CD8-positive, alpha-beta memory T cell (primary cell): ENCODE data around the gene CETP. TPM values are rescaled to one million over a fixed set of nuclear protein-coding genes. Genes with fewer than 3 reads are reported as not detected.

ENCODE experiments used
- CTCF ChIA-PET: fragments of 350-600 bp; sonication (Branson Sonifier 250); formaldehyde crosslinking; loops from one replicate; lab custom pipeline; 2021; ENCODE audit warnings: antibody characterized with exemption; lab: Charles Lee
- POLR2A ChIA-PET: fragments of 350-600 bp; sonication (Branson Sonifier 250); formaldehyde crosslinking; loops from one replicate; lab custom pipeline; 2021; ENCODE audit warnings: antibody characterized with exemption; lab: Charles Lee
- DNase-seq, 5 donors: peaks; one replicate each; pipeline versions ENCODE4 v3.0.0 to v3.0.0-alpha.2; 2020 to 2022; ENCODE audit warnings: mixed read lengths in 1 of 5
- H3K27ac ChIP-seq: one replicate; pipeline ENCODE4 v1.7.0; 2013; ENCODE audit warnings: low read depth, mild to moderate bottlenecking, low read length, moderate library complexity
- H3K27me3 ChIP-seq: 2 replicates; pipeline ENCODE4 v1.7.0; 2013; ENCODE audit warnings: low read length, mild to moderate bottlenecking; ENCODE audit not compliant: insufficient read depth, poor library complexity, severe bottlenecking
- H3K36me3 ChIP-seq: 2 replicates; pipeline ENCODE4 v1.7.0; 2013; ENCODE audit warnings: mild to moderate bottlenecking, low read length, moderate library complexity; ENCODE audit not compliant: insufficient read depth
- H3K4me1 ChIP-seq: 2 replicates; pipeline ENCODE4 v1.7.0; 2013; ENCODE audit warnings: mild to moderate bottlenecking, low read length, moderate library complexity; ENCODE audit not compliant: insufficient read depth
- H3K4me3 ChIP-seq: 2 replicates; pipeline ENCODE4 v1.7.0; 2013; ENCODE audit warnings: mild to moderate bottlenecking, low read length
- H3K9me3 ChIP-seq: 2 replicates; pipeline ENCODE4 v1.7.0; 2013; ENCODE audit warnings: mild to moderate bottlenecking, low read length
- H3K27ac Mint-ChIP-seq, 8 donors: one replicate each; pipeline ENCODE4 v1.8.0; 2020 to 2021; ENCODE audit warnings: mixed read lengths in 8 of 8, mild to moderate bottlenecking in 6 of 8, inconsistent platforms in 3 of 8, moderate library complexity in 3 of 8
- H3K27me3 Mint-ChIP-seq, 2 donors: one replicate each; pipeline ENCODE4 v1.8.0; 2020 to 2021; ENCODE audit warnings: mixed read lengths in 2 of 2, mild to moderate bottlenecking in 1 of 2, moderate library complexity in 1 of 2
- H3K36me3 Mint-ChIP-seq, 3 donors: one replicate each; pipeline ENCODE4 v1.8.0; 2020 to 2021; ENCODE audit warnings: mixed read lengths in 3 of 3, inconsistent platforms in 1 of 3, mild to moderate bottlenecking in 1 of 3
- H3K4me1 Mint-ChIP-seq, 3 donors: one replicate each; pipeline ENCODE4 v1.8.0; 2020 to 2021; ENCODE audit warnings: mixed read lengths in 3 of 3, inconsistent platforms in 1 of 3, mild to moderate bottlenecking in 1 of 3
- H3K4me3 Mint-ChIP-seq, 7 donors: one replicate each; pipeline ENCODE4 v1.8.0; 2020 to 2021; ENCODE audit warnings: mixed read lengths in 7 of 7, mild to moderate bottlenecking in 6 of 7, moderate library complexity in 4 of 7, inconsistent platforms in 2 of 7
- H3K9me3 Mint-ChIP-seq, 5 donors: one replicate each; pipeline ENCODE4 v1.8.0; 2020 to 2022; ENCODE audit warnings: mixed read lengths in 5 of 5, mild to moderate bottlenecking in 3 of 5, moderate library complexity in 2 of 5, inconsistent platforms in 1 of 5
- polyA plus RNA-seq: library from polyadenylated mRNA; unstranded; fragments of 300-500 nt; fragmentation: Illumina TruSeq; gene quantifications from one replicate; pipeline ENCODE4 v1.2.3, GENCODE V29; 2021
- total RNA-seq, 2 experiments: library from RNA; stranded (reverse); gene quantifications; one replicate each; pipeline ENCODE4 v1.2.3, GENCODE V29; 2021

The CETP gene
- total and polyA plus RNA-seq, 3 experiments from 2014 or later = not detected

GRCh38 chr16:57031156-57031555 lies 69.4 kb downstream of the CETP start:
- no peaks in the 10 kb centered on the region for H3K9me3 Mint-ChIP-seq
- ChIA-PET CTCF (interaction anchor here (1.1 to 3.4 kb wide), 5 partner anchors 8 to 67 kb away, joined by 3 to 18 read pairs (median 4); no protein-coding TSS in a partner anchor), POLR2A (interaction anchor here (0.6 to 1.6 kb wide), 3 partner anchors 10 to 17 kb away, joined by 3 to 4 read pairs (median 4); no protein-coding TSS in a partner anchor)
- peaks cover 20 to 95% (median 25%) of the 10 kb centered on the region in 3 donors for H3K36me3 Mint-ChIP-seq
- Histone ChIP-seq H3K27ac (no peak overlapping the region), H3K9me3 (no peaks in the 10 kb centered on the region), H3K4me3 (no peak overlapping the region), H3K27me3 (no peaks in the 10 kb centered on the region), H3K36me3 (peaks cover 54% of the 10 kb centered on the region), H3K4me1 (peaks cover 81% of the 10 kb centered on the region)
- H3K27me3 Mint-ChIP-seq = peaks cover 0 to 1% of the 10 kb centered on the region in 2 donors
- H3K4me3 Mint-ChIP-seq = peak overlapping the region in 1 of 7 donors; percentile 70
- peaks cover 80 to 95% (median 94%) of the 10 kb centered on the region in 3 donors for H3K4me1 Mint-ChIP-seq
- peak overlapping the region; percentile 58 to 91 (median 72) for H3K27ac Mint-ChIP-seq
- no peak for DNase-seq

GRCh38 chr16:57032346-57032745 lies 70.6 kb downstream of the CETP start:
- peaks cover 55% of the 10 kb centered on the region for H3K36me3 ChIP-seq
- DNase-seq = no peak
- ChIA-PET CTCF (interaction anchor here (0.9 to 3.4 kb wide), 5 partner anchors 9 to 68 kb away, joined by 3 to 18 read pairs (median 4); no protein-coding TSS in a partner anchor), POLR2A (interaction anchor here (0.6 to 2.4 kb wide), 4 partner anchors 17 to 98 kb away, joined by 3 to 7 read pairs (median 5); partner anchors contain the start of gene NLRC5)
- no peaks in the 10 kb centered on the region for H3K27me3 ChIP-seq
- Mint-ChIP-seq H3K4me1 (peaks cover 80 to 95% (median 94%) of the 10 kb centered on the region in 3 donors), H3K36me3 (peaks cover 20 to 95% (median 25%) of the 10 kb centered on the region in 3 donors), H3K9me3 (no peaks in the 10 kb centered on the region), H3K27ac (peak overlapping the region in 4 of 8 donors; percentile 26 to 90 (median 80)), H3K4me3 (no peak overlapping the region), H3K27me3 (peaks cover 0 to 1% of the 10 kb centered on the region in 2 donors)
- H3K4me1 ChIP-seq = peaks cover 81% of the 10 kb centered on the region
- H3K9me3 ChIP-seq = no peaks in the 10 kb centered on the region
- H3K27ac ChIP-seq = no peak overlapping the region
- no peak overlapping the region for H3K4me3 ChIP-seq

GRCh38 chr16:57032931-57033330 lies 71.2 kb downstream of the CETP start:
- H3K27ac ChIP-seq = no peak overlapping the region
- H3K27me3 ChIP-seq = no peaks in the 10 kb centered on the region
- Mint-ChIP-seq H3K27me3 (peaks cover 0 to 1% of the 10 kb centered on the region in 2 donors), H3K9me3 (no peaks in the 10 kb centered on the region), H3K36me3 (peaks cover 21 to 95% (median 25%) of the 10 kb centered on the region in 3 donors), H3K4me1 (peaks cover 80 to 95% (median 94%) of the 10 kb centered on the region in 3 donors), H3K27ac (peak overlapping the region in 7 of 8 donors; percentile 74 to 95 (median 86)), H3K4me3 (no peak overlapping the region)
- no peaks in the 10 kb centered on the region for H3K9me3 ChIP-seq
- no peak overlapping the region for H3K4me3 ChIP-seq
- H3K36me3 ChIP-seq = peaks cover 60% of the 10 kb centered on the region
- no peak for DNase-seq
- peaks cover 81% of the 10 kb centered on the region for H3K4me1 ChIP-seq
- POLR2A ChIA-PET = interaction anchor here (0.6 to 2.4 kb wide), 6 partner anchors 9 to 99 kb away, joined by 3 to 7 read pairs (median 5); partner anchors contain the start of gene NLRC5
- CTCF ChIA-PET = interaction anchor here (0.7 to 3.4 kb wide), 6 partner anchors 9 to 489 kb away, joined by 3 to 18 read pairs (median 4); no protein-coding TSS in a partner anchor

Other genes with a start within 250 kb of the CETP start
- 100 to 1,000 TPM; 153 to 155 TPM for gene NUP93, start 231.8 kb upstream of the CETP start, total RNA-seq
- gene NUP93, start 231.8 kb upstream of the CETP start, polyA plus RNA-seq = 93.8 TPM
- not detected for gene SLC12A3, start 96.7 kb upstream of the CETP start, total RNA-seq
- gene SLC12A3, start 96.7 kb upstream of the CETP start, polyA plus RNA-seq = not detected
- gene HERPUD1, start 29.8 kb upstream of the CETP start, total RNA-seq = 100 to 1,000 TPM; 162 to 176 TPM
- 107 TPM for gene HERPUD1, start 29.8 kb upstream of the CETP start, polyA plus RNA-seq
- gene NLRC5, start 27.6 kb downstream of the CETP start, total RNA-seq = 100 to 1,000 TPM; 173 to 178 TPM
- gene NLRC5, start 27.6 kb downstream of the CETP start, polyA plus RNA-seq = 165 TPM
- 1 to 10 TPM; 9.4 TPM for gene CPNE2, start 130.6 kb downstream of the CETP start, total RNA-seq
- 90.4 TPM for gene CPNE2, start 130.6 kb downstream of the CETP start, polyA plus RNA-seq
- gene PSME3IP1, start 224.1 kb downstream of the CETP start, total RNA-seq = 100 to 1,000 TPM; 103 to 111 TPM
- gene PSME3IP1, start 224.1 kb downstream of the CETP start, polyA plus RNA-seq = 62.3 TPM
- 10 to 100 TPM; 33.3 to 36.6 TPM for gene RSPRY1, start 224.4 kb downstream of the CETP start, total RNA-seq
- 41.0 TPM for gene RSPRY1, start 224.4 kb downstream of the CETP start, polyA plus RNA-seq